HG02642 (cell line): ENCODE data around the gene REC114.
"Not testable (repeated sequence)": the region's sequence is repeated elsewhere in the genome, so short reads cannot be mapped to it uniquely, and the experiment has no call there.

ENCODE experiments used
- ATAC-seq: cut with Tn5 transposase; IDR thresholded peaks from one replicate; pipeline ENCODE4 v1.9.1; 2021; ENCODE audit warnings: mild to moderate bottlenecking; ENCODE audit not compliant: unreplicated experiment, poor library complexity

The REC114 gene, protein sequence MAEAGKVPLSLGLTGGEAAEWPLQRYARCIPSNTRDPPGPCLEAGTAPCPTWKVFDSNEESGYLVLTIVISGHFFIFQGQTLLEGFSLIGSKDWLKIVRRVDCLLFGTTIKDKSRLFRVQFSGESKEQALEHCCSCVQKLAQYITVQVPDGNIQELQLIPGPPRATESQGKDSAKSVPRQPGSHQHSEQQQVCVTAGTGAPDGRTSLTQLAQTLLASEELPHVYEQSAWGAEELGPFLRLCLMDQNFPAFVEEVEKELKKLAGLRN

DNA sequence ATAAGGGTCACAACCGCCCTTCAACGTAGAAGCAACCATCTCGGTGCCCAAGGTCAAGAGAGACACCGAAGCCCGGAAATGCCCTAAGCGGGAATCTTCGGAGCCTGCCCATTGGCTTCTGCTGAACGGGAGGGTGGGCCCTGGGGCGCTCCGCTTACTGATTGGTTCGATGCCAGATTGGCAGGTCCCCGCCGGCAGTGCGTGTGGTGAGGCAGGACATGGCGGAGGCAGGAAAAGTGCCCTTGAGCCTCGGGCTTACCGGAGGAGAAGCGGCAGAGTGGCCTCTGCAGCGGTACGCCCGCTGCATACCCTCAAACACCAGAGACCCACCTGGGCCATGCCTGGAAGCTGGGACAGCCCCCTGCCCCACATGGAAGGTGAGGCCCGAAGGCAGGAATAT, at the start of gene REC114:
Gene REC114 (plus strand): TSS at position 197 of the 400 bp plus-strand sequence. CDS start 22 bp downstream, at position 219.
- ATAC-seq: no peak

DNA sequence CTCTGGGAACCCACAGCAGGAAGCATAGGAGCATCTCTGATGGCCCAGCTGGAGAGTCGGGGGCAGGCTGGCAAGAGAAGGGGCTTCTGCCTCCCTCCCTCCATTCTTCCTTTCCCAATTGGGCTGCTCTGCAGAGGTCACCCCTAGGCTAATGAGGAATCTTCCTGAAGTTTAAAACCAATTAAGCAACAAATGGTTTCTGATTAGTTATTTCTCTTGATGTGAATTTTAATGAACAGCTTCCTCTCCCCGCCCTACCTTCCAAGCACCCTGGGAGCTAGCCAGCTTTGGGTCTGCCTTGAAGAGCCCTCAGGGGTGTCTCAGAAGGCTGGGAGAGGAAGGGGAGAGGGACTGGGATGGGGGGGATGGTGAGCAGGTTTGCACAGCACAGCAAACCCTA, 49.6 kb upstream of the REC114 start:
- ATAC-seq: no peak

DNA sequence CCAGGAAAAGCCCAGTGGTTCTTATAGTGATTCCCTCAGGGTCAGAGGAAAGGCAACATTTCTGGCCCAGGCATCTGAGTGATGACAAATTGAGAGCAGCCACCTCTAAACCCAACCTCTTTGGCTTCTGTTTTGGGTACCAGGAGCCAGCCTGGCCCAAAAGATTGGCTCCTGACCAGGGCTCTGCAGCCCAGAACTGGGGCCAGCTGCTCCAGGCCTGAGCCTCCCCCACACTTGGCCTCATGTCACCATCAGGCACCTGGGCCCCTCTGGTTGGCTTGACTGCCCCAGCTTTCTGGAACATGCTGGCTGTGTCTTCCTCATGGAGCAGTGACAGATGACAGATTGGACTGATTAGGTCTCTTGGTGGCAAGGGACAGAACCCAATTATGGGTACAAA, 48.2 kb upstream of the REC114 start:
- ATAC-seq: no peak

DNA sequence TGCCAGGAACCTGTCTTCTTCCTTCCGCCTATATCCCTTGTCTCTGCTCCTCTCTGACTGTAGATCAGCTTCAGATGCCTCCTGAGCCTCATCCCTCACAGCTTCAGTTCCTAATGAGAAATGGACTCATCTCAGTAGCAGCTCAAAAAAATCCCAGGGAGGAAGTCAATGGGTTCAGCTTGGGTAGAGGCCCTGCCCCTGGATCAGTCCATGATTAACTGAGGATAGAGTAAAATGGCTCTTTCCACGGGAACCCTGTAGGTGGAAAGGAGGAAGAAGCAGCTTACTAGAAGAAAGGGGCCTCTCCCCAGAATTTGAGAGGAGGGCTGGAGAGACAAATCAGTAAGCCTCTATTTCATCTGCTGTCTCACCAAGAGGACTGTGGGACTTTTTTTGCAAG, 47.3 kb upstream of the REC114 start:
- ATAC-seq: no peak

DNA sequence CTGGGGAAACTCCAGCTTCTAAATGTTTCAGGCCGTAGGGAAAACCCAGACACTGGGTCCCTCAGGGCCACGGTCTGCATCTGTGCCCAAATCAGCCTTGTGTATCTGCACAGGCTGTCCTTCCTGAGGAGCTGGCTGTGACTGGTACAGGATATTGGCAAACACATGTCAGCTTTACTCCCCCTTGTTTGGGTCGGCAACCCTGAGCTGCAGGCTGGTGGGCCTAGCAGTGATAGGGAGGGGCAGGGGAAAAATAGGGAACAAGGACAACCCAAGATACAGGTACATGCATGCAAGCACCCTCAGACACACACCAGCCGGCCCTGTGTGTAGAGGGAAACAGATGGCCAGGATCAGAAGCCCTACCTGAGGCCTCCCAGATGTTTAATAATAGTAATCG, 45.5 kb upstream of the REC114 start:
- no peak for ATAC-seq

DNA sequence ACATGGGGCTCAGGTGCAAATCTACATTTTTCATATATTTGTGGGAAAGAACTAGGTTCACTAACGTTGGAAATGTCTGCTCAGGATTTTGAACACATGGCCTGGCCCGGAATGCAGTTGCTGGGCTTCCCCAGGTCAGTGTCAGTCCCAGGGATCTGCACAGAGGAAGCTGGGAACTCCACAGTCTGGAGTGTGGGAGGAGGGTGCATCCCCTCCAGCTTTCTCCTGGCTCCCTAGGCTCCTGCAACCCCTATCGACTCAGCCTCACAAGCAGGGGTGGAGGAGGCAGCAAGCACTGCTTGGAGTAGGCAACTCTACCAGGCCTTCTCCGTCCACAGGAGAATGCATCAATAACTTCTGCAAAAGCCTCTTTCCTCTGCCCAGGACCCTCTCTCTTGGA, 44.1 kb upstream of the REC114 start:
- no peak for ATAC-seq

DNA sequence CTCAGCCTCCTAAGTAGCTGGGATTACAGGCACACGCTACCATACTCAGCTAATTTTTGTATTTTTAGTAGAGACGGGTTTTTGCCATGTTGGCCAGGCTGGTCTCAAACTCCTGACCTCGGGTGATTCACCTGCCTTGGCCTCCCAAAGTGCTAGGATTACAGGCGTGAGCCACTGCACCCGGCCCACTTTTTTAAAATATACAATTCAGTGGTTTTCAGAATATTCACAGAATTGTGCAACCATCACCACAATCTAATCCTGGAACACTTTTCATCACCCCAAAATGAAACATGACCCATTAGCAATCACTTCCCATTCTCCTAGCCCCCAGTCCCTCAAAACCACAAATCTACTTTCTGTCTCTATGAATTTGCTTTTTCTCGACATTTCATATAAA, 42.7 kb upstream of the REC114 start:
- not testable (repeated sequence) for ATAC-seq

DNA sequence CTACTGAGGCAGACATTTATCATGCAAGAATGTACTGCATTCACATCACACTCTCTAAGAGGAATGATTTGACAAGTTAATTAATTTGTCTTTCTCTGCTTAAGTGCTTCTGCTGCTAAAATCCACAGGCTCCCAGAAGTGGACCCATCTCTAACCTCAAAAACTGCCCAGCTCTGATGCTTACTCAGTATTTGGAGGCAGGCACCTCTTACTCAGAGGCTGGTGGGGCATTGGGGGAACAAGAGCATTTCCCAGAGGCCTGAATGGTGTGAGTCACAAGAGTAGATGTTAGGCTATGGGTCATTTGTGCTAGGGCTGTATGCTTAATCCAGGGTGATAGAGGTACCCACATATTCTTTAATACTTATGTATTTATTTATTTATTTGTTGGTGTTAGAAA, 39.8 kb upstream of the REC114 start:
- no peak for ATAC-seq

DNA sequence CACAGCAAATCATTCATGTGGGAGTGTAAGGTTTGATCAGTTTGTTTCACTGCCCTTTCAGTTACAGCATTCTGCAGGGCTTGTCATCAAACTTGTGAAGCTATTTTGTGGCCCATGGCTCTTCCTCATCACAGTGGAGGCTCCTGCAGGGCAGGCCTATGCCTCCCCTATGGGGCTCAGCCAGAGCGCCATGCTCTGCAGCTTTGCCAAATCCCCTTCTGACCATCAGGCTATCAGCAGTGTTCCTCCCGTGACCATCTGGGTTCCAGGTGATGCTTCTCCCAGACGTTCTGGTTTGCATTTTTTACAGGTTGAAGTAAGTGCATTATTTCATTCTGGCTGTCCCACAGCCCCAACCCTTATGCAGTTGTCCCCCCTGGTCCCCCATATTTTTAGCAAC, 28.1 kb upstream of the REC114 start:
- no peak for ATAC-seq

DNA sequence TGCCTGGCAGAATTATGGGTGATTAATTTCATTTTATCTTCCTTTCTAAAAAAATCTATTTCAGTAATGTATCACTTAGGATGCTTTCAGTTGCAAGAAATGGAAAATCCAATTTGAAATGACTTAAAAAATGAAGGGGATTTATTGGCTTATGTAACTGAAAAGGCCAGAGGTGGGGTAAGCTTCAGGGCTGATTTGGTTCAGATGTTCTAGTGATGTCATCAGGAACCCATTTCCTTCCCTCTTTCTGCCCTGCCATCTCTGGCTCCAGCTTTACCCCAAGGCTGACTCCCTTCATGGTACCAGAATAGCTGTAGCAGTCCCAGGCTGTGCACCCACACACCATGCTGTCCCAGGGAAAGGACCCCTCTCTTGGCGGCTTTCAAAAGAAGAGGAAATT, 18.5 kb upstream of the REC114 start:
- ATAC-seq: no peak

DNA sequence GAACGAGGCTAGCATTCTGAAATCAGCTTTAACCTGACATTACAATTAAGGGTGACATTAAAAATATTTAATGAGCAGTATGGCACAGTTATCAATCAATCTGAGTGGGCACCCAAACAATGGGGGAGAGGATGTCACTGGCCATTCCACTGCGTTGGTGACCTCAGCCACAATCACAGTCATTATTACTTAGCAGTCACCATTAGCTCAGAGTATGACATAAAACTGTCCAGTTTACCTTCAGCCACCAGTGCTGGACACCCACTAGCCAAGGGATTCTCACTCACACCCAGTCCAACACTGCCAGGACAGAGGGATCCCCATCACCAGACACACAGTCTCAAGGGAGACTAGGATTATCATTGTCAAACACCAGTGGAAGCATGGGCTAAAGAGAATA, 17.5 kb upstream of the REC114 start:
- ATAC-seq: no peak

DNA sequence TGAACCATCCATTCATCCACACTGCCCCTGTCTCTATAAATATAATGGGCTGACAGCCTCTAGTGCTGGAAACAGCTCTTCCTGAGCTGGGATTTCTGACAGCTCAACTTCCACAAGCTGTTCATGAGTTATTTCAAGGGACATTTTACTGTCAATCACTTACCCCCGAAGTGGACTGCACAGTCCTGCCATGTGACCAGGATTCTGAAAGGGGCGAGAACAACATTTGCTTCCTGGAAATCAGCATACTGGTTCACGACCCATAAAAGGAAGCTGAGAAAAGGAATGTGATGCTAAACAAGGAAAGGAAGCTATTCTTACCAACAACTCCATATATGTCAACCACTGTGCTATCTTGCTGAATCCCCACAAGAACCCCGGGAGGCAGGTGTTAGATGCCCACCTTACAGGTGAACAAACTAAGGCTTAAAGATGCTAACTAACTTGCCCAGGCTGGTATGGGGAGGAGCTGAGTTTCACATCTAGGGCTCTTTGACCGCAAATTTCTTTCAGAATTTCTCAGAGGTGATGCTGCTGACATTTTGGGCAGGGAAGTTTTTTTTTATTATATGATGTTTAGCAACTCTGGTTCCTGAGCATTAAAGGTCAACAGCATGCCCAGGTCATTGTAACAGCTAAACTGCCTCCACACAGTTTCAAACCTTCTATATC, 16.5 kb upstream of the REC114 start:
- no peak for ATAC-seq

DNA sequence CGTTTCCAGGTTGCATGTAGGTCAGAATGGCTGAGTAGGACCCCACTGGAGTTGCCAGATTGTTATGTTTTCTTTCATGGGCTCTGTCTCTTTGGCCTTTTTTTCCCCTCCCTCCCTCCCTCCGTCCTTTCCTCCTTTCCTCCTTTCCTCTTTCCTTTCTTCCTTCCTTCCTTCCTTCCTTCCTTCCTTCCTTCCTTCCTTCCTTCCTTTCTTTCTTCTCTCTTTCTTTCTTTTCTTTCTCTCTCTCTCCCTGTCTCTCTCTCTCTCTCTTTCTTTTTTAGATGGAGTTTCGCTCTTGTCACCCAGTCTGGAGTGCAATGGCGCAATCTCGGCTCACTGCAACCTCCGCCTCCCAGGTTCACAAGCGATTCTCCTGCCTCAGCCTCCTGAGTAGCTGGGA, 11.6 kb upstream of the REC114 start:
- ATAC-seq: not testable (repeated sequence)

DNA sequence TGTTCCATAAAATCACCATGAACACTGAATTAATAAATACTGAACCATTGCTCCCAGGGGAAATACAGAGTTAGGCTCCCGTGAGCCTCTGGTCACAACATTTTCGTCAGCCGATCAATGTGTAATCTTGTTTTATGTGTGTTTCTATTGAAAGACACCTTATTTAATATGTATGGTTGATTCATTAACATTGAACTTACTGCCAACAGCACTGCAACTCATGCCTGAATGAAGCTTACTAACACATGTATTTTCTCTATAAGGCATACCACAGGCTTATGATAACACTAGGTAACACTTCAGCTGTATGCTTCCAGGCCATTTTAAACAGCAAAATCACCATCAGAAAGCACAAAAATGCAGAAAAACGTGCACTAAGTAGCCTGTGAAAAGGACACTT, 9.1 kb upstream of the REC114 start:
- no peak for ATAC-seq

DNA sequence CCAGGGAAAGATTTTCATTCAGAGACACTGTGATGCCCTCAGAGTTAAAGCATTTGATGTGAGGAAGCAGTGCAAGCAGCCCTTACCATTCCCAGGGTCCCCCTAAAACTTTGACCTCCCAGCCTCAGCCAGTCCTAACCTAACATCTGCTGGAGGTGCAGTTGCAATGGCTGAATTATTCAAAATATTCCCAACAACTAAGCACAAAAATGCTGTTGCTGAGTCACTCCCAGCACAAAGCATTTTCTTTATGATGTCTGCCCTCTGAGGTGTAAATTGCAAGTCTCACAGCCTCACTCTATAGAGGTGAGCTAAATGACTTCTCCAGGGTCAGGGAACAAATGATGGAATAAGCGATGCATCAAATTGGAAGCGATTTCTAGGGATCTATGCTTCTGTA, 6.4 kb upstream of the REC114 start:
- ATAC-seq: no peak

DNA sequence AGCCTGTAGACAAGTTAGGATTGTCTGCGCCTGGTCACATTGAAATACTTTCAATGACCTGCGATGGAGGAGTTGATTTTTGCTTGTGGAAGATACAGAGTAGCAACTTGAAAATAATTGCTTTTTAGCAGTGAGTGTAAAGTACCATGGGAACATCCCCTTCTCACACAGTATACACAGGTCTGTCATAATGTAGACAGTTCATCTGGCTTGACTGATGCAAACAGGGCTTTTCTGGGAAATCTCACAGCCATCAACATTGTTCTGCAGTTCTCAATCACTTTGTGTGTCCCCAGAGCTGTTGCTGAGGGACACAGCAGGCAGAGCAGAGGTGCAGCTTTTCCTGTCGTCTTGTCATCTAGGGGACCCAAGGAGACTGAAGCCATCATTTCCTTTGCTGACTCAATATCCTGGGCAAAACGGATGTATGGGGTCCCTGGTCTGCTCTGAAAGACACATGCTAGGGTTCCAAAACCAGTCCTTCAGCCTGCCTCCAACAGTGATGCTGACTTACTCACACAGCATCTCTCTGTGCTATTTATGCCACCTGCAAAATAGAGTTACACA, 5.3 kb upstream of the REC114 start:
- ATAC-seq: no peak

DNA sequence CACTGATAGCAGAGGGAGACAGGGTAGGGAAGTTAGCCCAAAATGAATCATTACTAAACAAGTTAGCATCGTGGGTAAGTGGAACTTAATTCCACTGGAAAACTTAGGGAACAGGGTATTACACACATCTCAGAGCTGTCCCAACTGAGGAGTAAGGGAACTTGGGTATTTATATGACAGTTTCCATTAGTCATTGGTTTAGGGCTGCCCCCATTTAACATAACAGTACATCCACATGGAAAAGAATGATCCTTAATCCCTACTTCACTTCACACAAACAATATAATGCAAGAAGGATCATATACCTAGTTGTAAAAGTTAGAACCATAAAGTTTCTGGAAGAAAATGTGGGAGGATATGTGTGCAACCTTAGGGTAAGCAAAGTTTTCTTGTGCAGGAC, 4.3 kb upstream of the REC114 start:
- ATAC-seq: no peak

DNA sequence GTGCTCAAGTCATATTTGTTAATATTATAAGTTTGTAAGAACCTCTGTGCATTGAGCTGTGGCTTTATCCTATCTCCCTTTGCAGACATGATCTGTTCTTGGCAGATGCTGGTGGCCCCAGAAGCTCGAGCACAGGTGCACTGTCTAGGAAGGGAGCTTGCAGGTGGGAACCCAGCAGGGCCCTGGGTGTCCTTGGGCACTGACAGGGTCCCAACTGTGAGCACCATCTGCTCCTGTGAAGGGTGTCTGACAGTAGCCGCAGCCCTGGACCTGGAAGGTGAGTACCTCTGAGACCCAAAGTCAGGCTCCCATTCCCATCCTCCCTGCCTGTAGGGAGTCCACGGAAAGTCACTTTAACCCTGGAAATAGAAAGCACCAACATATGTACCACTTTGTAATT, 2.4 kb upstream of the REC114 start:
- ATAC-seq: no peak

DNA sequence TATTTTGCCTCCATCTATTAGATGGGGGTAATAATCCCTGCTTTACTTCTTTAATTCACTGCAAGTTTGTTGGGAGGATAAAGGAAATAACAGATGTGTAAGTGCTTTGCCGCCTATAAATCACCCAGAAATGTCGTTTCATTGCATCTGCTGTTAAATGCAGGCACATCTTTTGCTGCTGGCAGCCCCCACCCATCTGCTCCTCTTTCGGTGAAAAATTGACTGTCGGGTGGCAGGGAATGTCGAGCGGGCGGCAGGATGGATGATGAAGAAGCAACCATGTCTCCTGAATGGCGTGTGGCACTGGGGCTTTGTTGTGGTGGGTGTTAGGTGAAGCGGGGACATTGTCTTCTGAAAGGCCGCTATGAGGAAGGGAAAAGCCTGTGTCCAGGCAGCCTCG, 543 bp upstream of the REC114 start:
- no peak for ATAC-seq

DNA sequence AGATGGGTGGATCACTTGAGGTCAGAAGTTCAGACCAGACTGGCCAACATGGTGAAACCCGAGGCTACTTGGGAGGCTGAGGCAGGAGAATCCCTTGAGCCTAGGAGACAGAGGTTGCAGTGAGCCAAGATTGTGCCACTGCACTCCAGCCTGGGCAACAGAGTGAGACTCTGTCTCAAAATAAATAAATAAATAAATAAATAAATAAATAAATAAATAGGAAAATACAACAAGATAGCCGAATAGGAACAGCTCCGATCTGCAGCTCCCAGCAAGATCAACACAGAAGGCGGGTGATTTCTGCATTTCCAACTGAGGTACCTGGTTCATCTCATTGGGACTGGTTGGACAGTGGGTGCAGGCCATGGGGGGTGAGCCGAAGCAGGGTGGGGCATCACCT, 4.5 kb downstream of the REC114 start:
- ATAC-seq: not testable (repeated sequence)

DNA sequence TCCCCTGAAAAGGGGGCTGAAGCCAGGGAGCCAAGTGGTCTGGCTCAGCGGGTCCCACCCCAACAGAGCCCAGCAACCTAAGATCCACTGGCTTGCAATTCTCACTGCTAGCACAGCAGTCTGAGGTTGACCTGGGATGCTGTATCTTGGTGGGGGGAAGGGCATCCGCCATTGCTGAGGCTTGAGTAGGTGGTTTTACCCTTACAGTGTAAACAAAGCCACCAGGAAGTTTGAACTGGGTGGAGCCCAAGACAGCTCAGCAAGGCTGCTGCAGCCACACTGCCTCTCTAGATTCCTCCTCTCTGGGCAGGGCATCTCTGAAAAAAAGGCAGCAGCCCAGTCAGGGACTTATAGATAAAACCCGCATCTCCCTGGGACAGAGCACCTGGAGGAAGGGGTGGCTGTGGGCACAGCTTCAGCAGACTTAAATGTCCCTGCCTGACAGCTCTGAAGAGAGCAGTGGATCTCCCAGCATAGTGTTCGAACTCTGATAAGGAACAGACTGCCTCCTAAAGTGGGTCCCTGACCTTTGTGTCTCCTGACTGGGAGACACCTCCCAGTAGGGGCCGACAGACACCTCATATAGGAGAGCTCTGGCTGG, 5.3 kb downstream of the REC114 start:
- not testable (repeated sequence) for ATAC-seq
